GM12874 (cell line): ENCODE data around the gene RNF6.

Experiments used
- CTCF ChIP-seq: IDR thresholded peaks from 2 replicates; pipeline ENCODE4 v1.5.1; 2011; ENCODE audit warnings: low read depth, mild to moderate bottlenecking, control low read depth, low read length, moderate library complexity; ENCODE audit not compliant: insufficient read depth

Gene RNF6

GRCh38 chr13:26222520-26223046, 469 bp upstream of the RNF6 start:
- TF ChIP-seq CTCF = no peak

- no peak for TF ChIP-seq CTCF
These were observed 754 bp downstream of the RNF6 start for GRCh38 chr13:26221399-26221720.

- TF ChIP-seq CTCF = no peak
These were observed 1.5 kb downstream of the RNF6 start for GRCh38 chr13:26220575-26220974.

- no peak for TF ChIP-seq CTCF
These were observed 2.4 kb downstream of the RNF6 start for GRCh38 chr13:26219726-26220125.

GRCh38 chr13:26216042-26216441, 6.1 kb downstream of the RNF6 start:
- TF ChIP-seq CTCF = no peak

DNA sequence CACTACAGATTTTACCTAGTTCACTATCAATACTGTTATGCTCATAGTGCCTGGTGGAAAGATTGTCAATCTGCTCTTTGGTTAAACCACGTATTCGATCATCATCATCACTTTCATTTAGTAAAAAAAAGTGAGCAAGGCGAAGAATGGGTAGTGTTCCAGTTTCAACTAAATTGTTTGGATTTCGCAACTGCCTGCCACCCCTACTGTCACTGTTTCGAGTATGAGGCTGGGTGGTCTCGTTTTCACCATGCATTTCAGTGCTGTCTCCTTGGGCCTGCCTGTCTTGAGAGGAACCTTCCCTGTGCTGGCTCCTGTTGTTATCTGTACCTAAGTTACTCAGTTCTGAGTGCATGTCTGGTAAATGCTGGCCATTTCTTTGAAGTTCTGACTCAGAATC, 8.1 kb downstream of the RNF6 start:
- TF ChIP-seq CTCF = no peak

DNA sequence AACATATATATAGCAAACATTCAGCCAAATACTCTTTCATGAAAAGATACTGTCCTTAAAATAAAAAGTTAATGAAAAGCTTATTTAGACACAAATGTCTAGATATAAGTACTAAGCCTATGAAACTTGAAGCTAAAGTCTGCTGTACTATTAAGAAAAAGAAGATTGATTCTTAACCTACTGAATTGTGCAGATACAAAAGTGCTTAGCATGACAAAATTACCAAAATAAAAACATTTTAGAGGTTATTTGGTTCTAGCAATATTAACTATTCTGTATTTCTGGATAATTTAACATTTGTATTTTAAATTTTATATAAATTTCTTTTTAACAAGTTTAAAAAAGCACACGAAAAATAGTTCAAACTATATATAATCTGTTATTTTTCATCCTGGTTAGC, 8.8 kb downstream of the RNF6 start:
- no peak for TF ChIP-seq CTCF

DNA sequence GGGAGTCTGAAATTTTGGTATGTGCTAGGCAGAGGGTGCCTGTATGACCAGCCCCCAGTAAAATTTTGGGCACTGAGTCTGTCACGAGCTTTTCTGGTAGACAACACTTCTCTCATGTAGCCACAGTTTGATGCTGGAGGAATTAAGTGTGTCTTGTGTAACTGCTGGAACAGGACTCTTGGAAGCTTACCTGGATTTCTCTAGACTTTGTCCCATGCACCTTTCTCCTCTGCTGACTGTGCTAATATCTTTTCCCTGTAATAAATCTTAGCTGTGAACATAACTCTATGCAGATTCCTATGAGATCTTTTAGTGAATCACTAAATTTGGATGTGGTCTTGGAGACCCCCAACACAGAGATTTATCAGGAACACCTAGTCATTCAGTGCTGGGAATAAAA, 13.8 kb downstream of the RNF6 start:
- no peak for TF ChIP-seq CTCF
